ENCODE results near the gene CADM2.
"Not testable (repeated sequence)": the region's sequence is repeated elsewhere in the genome, so short reads cannot be mapped to it uniquely, and the experiment has no call there.

CADM2 gene

DNA sequence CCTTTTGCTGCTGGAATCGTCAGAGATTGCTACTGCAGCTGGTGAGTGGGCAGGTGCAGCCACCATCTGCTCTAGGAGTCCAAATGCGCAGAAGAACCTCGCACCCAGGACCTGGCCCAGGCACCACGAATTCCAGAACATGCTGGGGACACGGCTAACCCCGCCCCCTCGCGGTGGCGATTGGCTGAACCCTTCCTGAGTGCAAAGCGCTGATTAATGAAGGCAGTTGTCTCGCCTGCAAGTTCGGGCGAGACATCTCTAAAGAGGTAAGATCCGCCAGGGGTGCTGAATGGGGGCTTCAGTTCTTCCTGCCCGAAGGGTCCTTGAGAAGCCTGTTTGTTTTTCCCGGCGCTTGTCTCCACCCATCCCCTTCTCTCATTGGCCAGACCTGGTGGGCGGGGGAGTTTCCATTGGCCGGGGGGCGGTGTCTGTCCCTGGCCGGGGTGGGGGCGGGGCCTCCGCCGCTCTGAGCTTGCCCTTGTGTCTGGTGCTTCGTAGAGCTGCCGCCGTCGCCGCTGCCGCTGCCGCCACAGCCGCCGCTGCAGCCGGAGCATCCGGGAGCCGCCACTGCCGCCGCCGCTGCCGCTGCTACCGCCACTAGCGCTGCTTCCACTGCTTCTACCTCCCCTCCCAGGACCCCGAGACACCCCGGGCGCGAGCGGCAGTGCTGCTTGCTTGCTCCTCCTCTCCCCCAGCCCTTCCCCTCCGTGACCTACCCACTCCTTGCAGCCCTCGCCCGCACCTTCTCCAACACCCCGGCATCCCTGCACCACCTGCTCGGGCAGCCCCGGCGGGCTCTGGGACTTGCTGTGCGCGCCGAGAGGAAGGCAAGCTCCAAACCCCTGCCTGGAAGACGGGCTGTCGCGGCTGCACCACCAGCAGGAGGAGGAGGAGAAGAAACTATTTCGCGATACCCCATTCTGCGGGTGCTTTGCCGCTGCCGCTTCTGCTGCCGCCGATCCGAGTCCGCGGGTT is at the start of gene CADM2:
CADM2 (plus strand) TSS at position 495 of the 975 bp plus-strand sequence.
- DNase-seq (ENCODE audit: low read depth in 2 of 2), result peak; percentile 13 to 18

DNA sequence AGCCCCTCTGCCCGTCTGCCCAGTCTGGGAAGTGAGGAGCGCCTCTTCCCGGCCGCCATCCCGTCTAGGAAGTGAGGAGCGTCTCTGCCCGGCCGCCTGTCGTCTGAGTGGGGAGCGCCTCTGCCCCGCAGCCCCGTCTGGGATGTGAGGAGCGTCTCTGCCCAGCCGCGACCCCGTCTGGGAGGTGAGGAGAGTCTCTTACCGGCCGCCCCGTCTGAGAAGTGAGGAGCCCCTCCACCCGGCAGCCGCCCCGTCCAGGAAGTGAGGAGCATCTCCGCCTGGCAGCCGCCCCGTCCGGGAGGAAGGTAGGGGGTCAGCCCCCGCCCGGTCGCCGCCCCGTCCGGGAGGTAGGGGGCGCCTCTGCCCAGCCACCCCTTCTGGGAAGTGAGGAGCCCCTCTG is 40.2 kb upstream of the CADM2 start:
- not testable (repeated sequence) for DNase-seq (ENCODE audit: low read depth in 2 of 2)

DNA sequence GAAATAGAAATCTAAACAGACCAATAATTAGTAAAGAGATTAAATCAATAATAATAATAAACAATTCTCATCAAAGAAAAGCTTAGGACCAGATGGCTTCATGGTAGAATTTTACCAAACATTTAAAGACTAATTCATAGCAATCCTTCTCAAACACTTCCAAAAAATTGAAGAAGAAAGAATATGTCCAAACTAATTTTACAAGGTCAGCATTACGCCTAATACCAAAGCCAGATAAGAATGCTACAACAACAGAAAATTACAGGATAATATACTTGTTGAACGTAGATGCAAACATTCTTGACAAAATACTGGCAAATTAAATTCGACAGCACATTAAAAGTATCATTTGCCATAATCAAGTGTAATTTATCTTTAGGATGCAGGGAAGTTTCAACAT is 36.1 kb upstream of the CADM2 start:
- DNase-seq (ENCODE audit: low read depth in 2 of 2), result no peak

DNA sequence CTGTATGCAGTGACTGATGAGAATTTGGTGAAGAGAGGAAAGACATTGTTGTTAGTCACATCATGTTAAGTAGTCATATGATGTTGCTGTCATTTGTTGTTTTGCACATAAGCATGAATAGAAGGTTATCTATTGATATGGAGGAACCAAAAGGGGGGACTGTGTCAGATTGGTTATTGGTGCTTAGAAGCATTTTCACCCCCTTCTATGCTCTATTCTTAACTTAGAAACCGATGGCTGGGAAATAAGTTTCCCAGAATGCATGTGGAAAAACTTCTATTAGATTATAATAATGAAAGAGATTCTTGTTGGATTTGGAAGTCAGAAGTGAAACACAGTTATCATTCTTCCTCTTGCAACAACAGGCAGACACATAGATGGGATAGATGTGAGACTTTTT is 33.2 kb upstream of the CADM2 start:
- no peak for DNase-seq (ENCODE audit: low read depth in 2 of 2)

DNA sequence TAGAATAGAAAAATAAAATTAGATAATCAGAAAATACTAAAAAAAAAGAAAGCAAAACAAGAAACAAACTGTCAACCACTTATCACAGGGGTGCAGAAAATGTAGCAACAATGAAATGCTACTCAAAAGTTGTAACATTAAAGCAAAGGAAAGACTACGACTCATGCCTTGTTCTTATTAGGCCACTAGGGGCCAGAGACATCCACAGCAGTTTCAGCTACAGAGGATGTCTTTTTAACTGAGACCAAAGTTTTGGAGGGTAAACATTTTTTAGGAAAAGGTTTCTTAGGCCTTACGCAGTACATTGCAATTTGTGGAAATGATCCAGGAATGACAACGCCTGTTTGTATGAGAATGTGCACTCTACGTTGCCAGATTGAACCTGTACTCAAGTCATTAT is 15.4 kb upstream of the CADM2 start:
- DNase-seq (ENCODE audit: low read depth in 2 of 2), result no peak

DNA sequence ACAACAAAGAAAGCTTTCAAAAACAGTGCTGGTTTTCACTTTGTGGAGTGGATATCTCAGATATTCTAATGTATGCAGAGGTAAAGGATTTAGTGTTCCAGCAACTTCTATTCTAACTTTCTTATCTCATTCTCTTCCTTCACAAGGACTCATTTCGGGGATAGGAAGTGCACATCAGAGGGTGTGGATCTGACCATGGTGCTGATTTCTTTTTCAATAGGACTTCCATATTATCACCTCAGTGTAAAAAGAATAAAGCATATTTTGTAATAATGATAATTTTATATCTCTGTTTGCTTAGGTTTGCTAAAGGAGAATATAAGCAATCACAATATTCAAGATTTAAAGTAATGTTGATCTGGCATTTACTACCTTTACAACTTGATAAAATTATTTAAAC is 12.5 kb upstream of the CADM2 start:
- no peak for DNase-seq (ENCODE audit: low read depth in 2 of 2)

DNA sequence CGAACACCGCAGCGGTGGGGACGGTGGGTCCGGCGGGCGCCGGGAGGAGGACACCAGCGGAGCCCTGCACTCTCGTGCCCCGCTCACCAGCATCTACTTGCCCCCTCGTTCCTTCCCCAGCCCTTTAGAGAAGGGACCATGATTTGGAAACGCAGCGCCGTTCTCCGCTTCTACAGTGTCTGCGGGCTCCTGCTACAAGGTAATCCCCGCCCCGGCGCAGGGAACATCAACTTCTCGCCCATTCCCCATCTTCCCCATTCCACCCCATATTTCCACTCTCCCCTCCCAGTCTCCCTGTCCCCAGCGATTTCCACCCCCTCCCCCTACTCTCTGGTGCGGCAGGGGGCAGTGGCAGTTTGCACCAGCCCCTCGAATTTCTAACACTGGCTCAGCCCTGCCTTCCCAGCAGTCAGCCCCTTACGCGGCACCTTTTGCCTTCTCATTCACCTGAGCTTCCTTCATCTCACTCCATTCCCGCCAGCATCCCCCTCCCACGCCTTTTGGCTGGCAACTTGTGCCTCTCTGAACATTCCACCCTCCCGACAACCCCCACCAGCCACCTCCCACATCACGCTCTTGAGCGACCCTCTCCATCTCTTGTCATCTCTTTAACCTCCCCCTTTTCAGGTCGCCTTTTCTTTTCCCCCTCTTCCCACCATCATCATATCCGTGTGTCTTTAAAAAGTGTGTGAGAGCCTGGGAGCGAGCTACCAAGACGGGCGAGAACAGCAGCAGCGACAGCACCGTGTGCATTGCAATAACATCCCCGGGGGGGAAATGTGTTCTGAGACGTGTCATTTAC is 882 bp downstream of the CADM2 start:
- no peak for DNase-seq (ENCODE audit: low read depth in 2 of 2)

DNA sequence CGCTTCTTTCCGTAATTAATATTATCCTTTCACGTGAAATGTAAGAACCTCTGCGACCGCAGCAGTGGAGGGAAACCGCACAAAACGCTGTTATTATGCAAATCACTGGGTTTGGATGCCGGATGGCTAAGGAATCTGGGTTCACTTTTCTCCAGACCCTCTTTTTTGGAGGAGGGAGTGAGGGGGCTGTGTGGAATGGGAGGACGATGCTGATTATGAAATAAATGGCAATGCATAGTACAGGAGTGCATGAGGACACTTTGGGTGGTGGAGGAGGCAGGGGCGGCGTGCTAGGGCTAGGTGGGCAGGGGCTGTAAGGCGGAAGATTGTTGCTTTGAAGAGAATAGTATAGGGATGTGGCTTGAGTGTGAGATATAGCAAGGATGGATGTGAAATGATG is 1.8 kb downstream of the CADM2 start:
- no peak for DNase-seq (ENCODE audit: low read depth in 2 of 2)

DNA sequence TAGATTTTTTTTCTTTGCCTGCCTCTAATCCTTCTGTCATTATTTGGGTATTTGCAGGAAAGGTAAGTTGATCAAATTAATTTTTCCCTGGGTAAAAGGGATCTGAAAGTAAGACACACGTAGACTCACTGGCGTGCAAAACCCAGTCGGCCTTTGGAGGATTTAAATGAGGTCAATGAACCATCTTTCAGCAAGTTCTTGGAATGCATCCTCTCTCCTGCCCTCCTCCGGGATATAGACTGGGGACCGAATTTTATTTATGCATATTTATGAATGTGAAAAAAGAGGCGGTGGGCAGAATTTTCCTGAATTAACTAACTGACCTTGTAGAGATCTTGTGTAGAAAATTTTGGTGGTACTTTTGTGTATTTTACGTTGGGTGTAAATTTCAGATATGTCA is 2.2 kb downstream of the CADM2 start:
- no peak for DNase-seq (ENCODE audit: low read depth in 2 of 2)

DNA sequence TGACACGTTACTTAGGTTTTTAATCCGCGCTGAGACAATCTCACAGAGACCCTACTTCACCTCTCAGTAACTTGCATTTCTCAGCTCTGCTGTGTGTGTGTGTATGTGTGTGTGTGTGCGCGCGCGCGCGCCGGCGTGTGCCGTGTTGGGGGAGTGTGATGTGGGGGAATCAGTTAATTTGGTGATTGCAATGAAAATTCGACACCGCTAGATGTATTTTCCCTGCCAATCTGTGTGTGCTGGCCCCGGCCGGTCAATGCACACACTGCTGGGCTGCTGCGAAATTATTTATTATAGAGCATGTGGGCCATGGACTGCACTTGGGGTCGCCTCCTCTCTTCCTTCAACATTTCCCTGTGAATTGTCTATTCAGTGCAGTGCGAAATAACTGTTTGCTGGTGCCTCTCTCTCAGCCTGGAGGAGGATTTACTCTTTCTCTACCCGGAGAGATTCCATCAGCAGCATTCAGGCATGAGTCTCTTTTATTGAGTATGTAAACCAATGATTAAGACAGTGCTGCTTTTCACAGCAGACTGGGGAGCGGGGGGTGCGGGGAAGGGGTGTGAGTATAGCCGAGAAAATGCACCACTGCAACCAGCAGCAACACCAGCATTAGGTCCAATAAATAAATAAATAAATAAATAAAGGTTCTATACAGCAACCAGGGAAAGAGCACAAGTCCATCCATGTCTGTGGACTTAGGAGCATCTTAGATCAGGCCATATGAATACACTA is 2.9 kb downstream of the CADM2 start:
- DNase-seq (ENCODE audit: low read depth in 2 of 2), result no peak

DNA sequence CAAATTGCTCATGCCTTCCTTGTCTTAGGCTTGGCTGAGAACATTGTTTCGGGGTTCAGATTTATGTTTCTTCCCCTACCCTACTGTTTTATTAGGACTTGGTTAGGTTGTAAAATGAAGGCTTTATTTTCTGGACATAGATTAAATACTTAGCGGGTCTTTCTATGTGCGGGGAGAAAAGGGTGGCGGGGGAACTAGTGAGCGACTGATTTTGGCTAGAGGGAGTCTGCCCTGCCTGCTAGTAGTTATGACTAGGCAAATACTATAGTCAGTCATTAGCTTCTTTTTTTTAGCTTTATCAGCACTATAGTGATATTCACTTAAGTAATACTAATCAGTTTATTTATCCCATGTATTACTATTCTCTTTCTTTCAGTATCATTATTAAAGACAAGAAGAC is 3.6 kb downstream of the CADM2 start:
- DNase-seq (ENCODE audit: low read depth in 2 of 2), result no peak

DNA sequence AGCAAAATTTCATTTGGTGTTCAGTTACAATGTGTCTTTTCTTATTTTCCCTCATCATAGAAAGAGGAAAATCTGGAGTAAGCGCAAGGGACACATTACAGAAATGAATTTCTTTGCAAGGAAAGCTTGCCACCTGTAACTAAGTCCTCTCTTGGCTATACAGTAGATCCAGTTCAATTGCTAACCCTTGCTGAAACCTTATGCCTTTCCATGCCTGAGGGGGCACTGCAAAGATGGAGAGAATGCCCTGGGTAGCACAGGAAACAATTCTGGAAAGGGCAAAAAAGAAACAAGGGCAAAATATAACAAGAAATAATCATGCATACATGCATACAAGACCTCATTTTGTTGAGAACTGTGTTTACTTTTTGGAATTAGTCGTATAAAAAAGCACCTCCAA is 4.3 kb downstream of the CADM2 start:
- no peak for DNase-seq (ENCODE audit: low read depth in 2 of 2)

DNA sequence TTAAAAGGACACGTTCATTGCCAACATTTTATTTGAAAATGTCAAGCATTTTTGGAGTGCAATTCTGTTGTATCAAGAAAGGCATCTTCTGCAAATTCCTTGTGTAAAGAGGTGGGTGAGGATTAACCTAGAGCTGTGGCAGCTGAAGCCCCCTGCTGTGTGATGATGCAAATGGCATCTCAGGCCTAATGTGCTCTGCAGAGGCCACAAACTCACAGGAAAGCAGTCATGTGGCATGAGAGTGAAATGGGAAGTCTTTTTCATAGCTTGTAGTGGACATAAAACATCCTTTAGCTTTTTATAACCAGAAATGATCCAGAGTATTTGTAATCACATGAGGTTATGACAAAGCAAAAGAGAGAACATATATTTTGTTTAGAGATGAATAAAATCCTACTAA is 6.4 kb downstream of the CADM2 start:
- DNase-seq (ENCODE audit: low read depth in 2 of 2), result no peak

DNA sequence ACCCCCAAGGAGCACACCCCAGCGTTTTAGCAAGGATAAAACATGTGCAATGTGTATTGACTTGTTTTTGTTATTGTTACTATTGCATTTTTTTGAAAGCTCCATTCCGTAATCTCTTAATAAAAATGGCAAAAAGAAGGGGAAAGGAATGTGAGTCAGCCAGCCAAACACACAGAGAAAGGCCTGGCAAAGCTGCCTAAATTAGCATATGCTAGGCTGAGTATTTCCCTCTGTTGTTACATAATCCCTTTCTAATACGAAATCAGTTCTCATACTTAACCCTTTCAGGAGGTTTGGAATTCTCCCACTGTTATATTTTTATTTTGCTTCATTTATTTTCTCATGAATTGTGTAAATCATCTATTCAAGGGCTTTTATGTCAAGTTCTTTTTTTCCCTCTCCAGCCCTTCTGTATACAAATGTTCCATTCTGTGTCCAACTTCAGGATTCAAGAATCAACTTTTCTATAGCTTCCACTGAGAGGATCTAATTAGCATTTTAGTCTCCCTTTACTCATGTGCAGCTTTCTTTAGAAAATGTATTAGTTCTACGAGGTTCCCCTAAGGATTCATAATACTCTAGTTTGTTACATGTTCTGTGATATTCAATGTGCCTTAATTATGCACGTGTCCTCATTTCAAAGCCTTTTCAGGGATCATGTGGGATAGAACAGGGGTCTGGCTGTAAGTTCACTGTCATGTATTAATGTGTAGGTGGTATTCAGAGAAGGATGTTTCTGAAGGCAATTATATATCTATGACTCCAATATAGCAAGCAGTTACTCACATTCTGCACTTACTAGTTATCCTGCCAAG is 9.2 kb downstream of the CADM2 start:
- no peak for DNase-seq (ENCODE audit: low read depth in 2 of 2)

DNA sequence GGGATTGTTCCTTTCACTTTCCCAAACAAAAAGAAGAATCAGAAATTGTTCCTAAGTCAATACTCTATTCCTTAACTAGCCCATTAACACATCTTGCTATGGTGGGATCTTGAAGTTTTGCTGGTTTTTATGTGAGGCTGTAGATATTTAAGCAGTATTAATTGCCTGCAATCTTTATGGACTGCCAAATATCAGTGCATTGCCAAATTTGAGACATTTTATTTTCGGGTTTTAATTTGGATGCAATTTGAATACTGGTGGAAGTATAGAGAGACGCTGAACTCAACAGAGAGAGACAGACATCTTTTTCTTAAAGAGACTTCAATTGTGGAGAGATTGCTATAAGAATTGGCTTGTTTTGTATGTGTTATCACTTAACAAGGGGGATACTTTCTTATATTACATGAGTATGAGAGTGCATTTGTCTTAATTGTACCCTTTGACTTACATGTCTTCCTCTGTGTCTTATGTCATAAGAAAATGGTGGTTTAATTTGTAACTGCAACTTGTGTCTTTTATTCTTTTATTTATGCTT is 10.0 kb downstream of the CADM2 start:
- no peak for DNase-seq (ENCODE audit: low read depth in 2 of 2)

DNA sequence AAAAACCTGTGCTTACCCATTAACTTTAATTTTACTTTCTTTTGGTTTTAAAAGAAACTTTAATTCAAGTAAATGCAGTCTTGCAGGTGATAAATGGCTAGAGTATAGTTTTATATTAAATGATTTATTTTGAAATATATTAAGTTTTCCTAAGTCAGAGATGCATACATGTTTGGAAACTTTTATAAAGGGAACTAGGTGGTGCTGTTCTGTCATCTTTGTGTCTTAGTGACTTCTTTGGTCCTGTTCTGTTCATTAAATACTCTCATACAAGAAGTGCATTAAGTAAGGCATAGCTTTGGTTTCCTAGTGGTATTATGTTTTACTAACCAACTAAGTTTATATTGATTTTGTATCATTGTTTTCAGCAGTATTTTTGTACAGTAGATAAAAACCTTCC is 15.6 kb downstream of the CADM2 start:
- no peak for DNase-seq (ENCODE audit: low read depth in 2 of 2)

DNA sequence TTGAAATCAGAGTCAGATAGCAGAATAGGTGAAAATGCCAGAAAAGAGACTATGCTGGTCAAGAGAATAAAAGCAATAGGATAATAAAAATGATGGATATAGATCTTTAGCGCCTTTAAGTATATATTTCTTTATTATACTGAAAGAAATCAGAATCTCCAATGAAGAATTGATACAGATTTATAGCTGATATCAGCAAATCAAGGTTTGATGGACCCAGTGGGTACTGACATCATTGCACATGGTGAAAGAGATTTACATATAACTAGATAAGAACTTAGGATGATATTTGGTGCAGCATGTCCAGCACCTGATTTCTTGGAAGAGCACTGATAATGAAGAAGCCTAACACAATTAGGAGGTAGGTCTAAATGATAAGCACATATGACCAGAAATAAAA is 18.2 kb downstream of the CADM2 start:
- DNase-seq (ENCODE audit: low read depth in 2 of 2), result no peak

DNA sequence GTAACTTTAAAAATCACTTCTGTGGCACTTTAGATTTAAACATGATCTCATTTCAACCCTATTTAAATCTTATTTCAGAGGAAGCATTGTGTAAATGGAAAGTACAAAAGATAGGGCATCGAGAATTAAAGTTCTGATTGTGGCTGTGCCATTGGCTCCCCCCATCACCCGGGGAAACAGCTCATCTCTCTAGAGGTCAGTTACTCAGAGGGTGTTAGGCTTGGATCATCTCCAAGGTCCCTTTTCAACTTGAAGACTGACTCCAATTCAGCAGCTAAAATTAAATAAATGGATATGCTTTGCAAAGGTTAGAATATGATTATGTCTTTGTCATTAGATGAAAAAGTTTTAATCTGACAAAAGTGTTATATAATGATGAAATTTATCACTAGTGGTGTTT is 20.1 kb downstream of the CADM2 start:
- DNase-seq (ENCODE audit: low read depth in 2 of 2), result no peak

DNA sequence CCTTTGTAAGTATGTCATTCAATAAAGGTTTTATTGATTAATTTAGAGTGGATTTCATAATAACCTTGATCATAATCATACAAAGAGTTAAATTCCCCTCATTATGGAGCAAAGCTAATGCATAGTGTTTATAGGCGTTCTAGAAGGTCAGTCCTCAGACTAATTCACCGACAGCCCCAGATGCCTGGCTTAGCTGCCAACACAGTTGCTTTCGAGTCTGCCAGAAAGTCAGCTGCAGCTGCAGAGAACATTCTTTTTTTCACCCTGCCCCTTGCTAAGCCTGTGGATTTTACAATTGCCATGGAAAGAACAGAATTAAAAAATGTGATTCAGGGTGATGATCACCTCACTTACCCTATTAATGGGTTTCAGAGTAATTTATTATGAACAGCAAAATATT is 21.2 kb downstream of the CADM2 start:
- no peak for DNase-seq (ENCODE audit: low read depth in 2 of 2)

DNA sequence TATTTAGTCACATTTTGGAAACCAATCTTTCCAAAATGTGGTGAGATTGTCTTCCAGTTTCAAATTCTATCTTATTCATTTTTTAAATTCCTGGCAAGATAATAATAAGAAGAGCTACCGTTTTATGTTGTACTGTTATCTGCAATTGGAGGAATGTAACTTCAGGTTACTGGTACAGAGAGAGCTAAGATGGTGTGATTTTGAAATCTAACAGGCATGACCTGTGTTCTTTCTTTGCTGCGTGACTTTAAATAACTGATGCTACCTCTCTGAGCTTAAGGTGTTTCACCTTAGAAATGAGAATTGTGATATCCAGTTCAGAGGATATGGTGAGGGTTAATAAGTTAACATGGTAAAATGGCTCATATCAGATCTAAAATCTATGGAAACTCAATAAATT is 21.7 kb downstream of the CADM2 start:
- DNase-seq (ENCODE audit: low read depth in 2 of 2), result no peak

DNA sequence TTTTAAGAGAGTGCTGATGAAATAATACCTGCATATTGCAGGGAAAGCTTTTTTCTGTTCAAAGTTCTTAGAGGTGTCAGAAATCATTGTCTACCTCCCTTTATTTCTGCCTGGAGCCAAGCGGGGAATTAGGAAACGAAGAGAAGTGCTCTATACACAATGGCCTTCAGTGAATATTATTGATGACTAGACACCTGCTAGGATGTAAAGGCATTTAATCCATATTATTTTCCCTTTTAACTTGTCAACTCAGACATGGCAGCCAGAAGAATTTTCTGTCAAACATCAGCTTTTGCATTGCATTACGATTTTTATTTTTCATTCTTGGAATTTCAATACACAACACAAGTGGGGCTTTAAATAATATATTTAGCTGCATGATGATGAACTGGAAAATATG is 24.7 kb downstream of the CADM2 start:
- DNase-seq (ENCODE audit: low read depth in 2 of 2), result no peak
